Measurements from ENCODE around the gene TFDP3.

Gene TFDP3

DNA sequence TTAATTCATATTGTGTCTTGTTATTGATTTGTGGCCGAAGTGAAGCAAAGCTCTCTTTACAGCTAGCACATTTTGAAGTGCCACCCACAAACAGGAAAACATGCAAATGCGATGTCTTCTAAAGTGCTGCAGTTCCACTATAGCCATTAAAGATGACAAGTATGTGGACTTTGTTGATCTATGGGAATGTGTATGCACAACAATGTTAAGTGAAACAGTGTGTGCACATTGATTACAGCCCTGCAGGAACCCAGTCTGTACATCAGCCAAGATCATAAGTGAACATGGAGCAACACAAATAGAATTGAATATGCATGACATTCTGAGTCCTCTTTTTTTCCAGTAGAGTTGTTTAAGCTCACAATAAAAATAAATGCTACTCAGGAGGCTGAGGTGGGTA lies 43.0 kb downstream of the TFDP3 start:
- FAIRE-seq (no peak), DNase-seq (ENCODE audit: insufficient read length, low spot score) (no peak)

DNA sequence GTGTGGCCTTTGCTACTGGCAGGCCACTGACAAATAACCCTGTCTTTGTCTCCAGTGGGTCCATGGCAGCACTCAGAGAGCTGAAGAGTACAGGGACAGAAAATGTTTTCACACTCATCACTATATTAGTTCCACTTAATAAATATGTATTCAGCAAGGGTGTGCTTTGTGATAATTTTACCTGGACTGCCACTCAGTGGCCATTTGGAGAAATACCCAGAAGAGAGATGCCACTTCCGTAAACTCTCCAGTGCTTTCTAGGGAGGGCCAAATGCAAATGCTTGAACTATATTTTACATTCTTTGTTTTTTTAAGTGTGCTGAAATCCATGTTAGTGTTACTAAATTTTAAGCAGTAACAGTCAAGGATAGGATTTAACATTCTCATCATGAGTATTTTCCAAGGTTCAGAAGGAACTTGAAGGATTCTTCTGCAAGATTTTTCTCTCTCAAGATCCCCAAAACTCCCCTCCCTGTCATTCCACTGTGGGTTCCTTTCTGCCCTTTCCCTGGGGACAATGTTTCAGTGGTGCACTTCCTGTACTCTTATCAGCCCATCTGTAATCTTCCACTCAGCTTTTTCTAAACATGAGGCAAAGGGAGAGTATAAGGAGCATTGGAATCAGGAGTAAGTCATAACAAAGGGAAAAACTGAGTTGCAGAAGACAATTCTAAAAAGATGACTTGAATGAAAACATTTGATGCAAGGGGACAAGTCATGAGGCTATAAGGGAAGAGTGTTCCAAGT lies 46.0 kb downstream of the TFDP3 start:
- TF ChIP-seq TAF1 (IDR thresholded peaks at IDR 0.05; ENCODE audit: low read depth, low read length) (no peak), POU2F2 (IDR thresholded peaks at IDR 0.05; ENCODE audit: low read depth, low read length) (no peak), PAX5 (IDR thresholded peaks at IDR 0.05; ENCODE audit: insufficient read depth, low read length, severe bottlenecking) (no peak), SPI1 (IDR thresholded peaks at IDR 0.05; ENCODE audit: low read depth, low read length) (peak; percentile 41; the same call in 1 of the 2 replicates), POLR2A (IDR thresholded peaks at IDR 0.05; ENCODE audit: low read depth, low read length) (no peak), POLR2AphosphoS5 (IDR thresholded peaks at IDR 0.05; ENCODE audit: low read depth, low read length) (no peak)
- DNase-seq (ENCODE audit: insufficient read length, low spot score) (no peak), FAIRE-seq (no peak)

More for the DNA sequence above, 43.0 kb downstream of the TFDP3 start:
- no peak for TF ChIP-seq TAF1 (IDR thresholded peaks at IDR 0.05; ENCODE audit: low read depth, low read length)
- TF ChIP-seq POLR2AphosphoS5 (IDR thresholded peaks at IDR 0.05; ENCODE audit: low read depth, low read length), result no peak
- TF ChIP-seq SPI1 (IDR thresholded peaks at IDR 0.05; ENCODE audit: low read depth, low read length), result no peak
- TF ChIP-seq POLR2A (IDR thresholded peaks at IDR 0.05; ENCODE audit: low read depth, low read length), result no peak
- TF ChIP-seq POU2F2 (IDR thresholded peaks at IDR 0.05; ENCODE audit: low read depth, low read length), result no peak
- no peak for TF ChIP-seq PAX5 (IDR thresholded peaks at IDR 0.05; ENCODE audit: insufficient read depth, low read length, severe bottlenecking)

Measured in GM12891 (cell line).